Ovary (tissue), 9 donors: ENCODE data around the gene NEDD9. TPM values are rescaled to one million over a fixed set of nuclear protein-coding genes. Genes with fewer than 3 reads are reported as not detected.

Source experiments
- DNase-seq, 5 donors: peaks; one replicate each; pipeline ENCODE4 v3.0.0-alpha.2; 2019 to 2020
- H3K27ac ChIP-seq, 2 donors: fragments of 200-600 bp; one replicate each; pipeline versions ENCODE4 v1.5.1 to v1.8.0; 2019 to 2022
- H3K27me3 ChIP-seq: fragments of 200-600 bp; one replicate; pipeline ENCODE4 v1.8.0; 2022
- H3K36me3 ChIP-seq: fragments of 200-600 bp; sonication (generic); one replicate; pipeline ENCODE4 v1.5.1; 2019
- H3K4me1 ChIP-seq: one replicate; pipeline ENCODE4 v1.8.1; 2013; ENCODE audit warnings: mild to moderate bottlenecking, moderate library complexity; ENCODE audit not compliant: insufficient read depth
- H3K4me3 ChIP-seq: fragments of 200-600 bp; sonication (generic); one replicate; pipeline ENCODE4 v1.5.1; 2017
- H3K9me3 ChIP-seq, 2 donors: fragments of 200-600 bp in 1 of 2; sonication (generic) in 1 of 2; one replicate each; pipeline versions ENCODE4 v1.5.1 to v1.8.1; 2013 to 2019; ENCODE audit warnings: mild to moderate bottlenecking in 1 of 2, moderate library complexity in 1 of 2
- EP300 ChIP-seq: sonication (generic); formaldehyde crosslinking; IDR thresholded peaks from one replicate; pipeline ENCODE4 v1.6.1; 2017; ENCODE audit warnings: antibody characterized with exemption
- POLR2A ChIP-seq: fragments of 450-650 bp; IDR thresholded peaks from one replicate; pipeline ENCODE4 v1.6.1; 2017; ENCODE audit warnings: antibody characterized with exemption, mild to moderate bottlenecking, moderate library complexity
- WGBS, 3 donors: extraction: QIAGEN DNeasy Blood & Tissue Kit in 1 of 3; methylation state at CpG; one replicate each; pipeline versions ENCODE4 v1.1.5 to v1.1.7; 2013 to 2017; 5-methylcytosine and 5-hydroxymethylcytosine counted together
- intact Hi-C, 4 donors: fragments of 100-400 bp; cut with DNase I; formaldehyde crosslinking; loops; one replicate each; pipeline versions ENCODE4 v1.11.0 to v1.15.1; 2022 to 2023
- polyA plus RNA-seq, 2 donors: library from polyadenylated mRNA; stranded (reverse); fragments of 200-250 nt in 1 of 2; fragments of 350-450 nt in 1 of 2; fragmentation: Illumina TruSeq in 1 of 2; extraction: RNeasy Lipid Tissue Mini Kit (QIAGEN cat#74804) in 1 of 2; gene quantifications; one replicate each; pipeline ENCODE4 v1.2.3, GENCODE V29; 2013 to 2014
- total RNA-seq, 7 donors: library from RNA; depleted of rRNA in 2 of 7; stranded (reverse); fragments of >200 nt in 2 of 7; fragmentation: NEBNext Ultra II Directional in 3 of 7; extraction: Animal tissue kit (Norgen Biotek cat#: 25700) in 3 of 7; gene quantifications; one replicate each; pipeline versions ENCODE4 v1.1.0 to v1.2.4, GENCODE V29; 2016 to 2023
- TF ChIP-seq, protein P1 (sequence below), 3 donors: fragments of 450-650 bp in 2 of 3; fragments of 200-600 bp in 1 of 3; IDR thresholded peaks; one replicate each; pipeline versions ENCODE4 v1.5.1 to v1.8.0; 2016 to 2022; ENCODE audit warnings: antibody characterized with exemption in 3 of 3, mild to moderate bottlenecking in 1 of 3
- donor health status: DM: no; HTN: no; CAD: no; lungs with moderate emphysema.
- donor health status: DM: no; HTN: no; CAD: no.
- donor health status: Bipolar disorder and iron deficiency.
- donor health status: DM: yes; HTN: yes; CAD: no.
- donor health status: DM: no; HTN: no; CAD: no.
- donor health status: DM: yes; HTN: yes; CAD: no.

The NEDD9 gene
- total and polyA plus RNA-seq, 9 donors, result 5.0 to 49.4 (median 13.7) TPM

DNA sequence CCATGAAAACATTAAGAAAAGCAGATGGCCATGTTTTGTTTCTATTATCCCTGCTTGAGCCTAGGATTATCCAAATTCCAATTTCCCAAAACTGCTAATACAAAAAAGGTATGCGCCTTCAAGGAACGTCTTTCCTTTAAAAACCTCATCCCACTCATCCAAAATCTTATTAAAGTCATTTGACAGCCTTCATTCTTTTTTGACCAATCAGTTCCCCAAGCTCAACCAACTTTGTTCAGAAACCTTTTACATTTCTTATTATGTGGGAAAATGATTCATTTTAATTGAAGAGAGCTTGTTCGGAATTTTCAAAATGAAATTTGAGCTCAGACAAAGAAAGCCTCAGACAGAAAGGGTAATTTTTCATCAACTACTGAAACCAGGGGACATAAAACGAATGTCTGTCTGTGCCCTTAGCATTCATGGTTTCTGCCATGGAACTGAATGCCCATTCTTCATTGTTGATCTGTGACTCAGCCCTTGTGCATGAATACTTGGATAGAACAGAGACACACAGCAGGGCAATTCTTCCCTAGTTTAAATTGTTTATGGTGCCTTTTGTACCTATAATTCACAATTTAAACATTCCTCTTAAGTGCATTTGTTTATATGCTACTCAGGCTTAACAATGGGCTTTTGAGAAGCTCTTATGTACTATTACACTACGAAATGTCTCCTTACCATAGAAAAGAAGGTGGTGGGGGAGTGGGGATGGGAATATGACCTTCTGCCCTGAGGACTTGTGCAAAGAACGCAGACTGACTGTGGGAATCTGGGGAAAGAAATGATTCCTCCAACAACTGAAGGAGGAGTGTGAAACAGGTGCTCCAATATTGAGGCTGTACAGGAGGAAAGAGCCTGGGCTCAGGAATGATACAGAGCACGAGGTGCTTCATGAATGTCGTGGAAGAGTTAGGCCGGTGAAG is 71.2 kb downstream of the NEDD9 start:
- Histone ChIP-seq H3K4me3 (no peak overlapping the region), H3K4me1 (no peaks in the 10 kb centered on the region), H3K27ac (no peak overlapping the region), H3K9me3 (no peaks in the 10 kb centered on the region), H3K27me3 (no peaks in the 10 kb centered on the region), H3K36me3 (no peaks in the 10 kb centered on the region)
- intact Hi-C loops, result no loop called here
- TF ChIP-seq POLR2A (no peak), EP300 (no peak)
- TF ChIP-seq, protein P1, sequence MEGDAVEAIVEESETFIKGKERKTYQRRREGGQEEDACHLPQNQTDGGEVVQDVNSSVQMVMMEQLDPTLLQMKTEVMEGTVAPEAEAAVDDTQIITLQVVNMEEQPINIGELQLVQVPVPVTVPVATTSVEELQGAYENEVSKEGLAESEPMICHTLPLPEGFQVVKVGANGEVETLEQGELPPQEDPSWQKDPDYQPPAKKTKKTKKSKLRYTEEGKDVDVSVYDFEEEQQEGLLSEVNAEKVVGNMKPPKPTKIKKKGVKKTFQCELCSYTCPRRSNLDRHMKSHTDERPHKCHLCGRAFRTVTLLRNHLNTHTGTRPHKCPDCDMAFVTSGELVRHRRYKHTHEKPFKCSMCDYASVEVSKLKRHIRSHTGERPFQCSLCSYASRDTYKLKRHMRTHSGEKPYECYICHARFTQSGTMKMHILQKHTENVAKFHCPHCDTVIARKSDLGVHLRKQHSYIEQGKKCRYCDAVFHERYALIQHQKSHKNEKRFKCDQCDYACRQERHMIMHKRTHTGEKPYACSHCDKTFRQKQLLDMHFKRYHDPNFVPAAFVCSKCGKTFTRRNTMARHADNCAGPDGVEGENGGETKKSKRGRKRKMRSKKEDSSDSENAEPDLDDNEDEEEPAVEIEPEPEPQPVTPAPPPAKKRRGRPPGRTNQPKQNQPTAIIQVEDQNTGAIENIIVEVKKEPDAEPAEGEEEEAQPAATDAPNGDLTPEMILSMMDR (IDR thresholded peaks at IDR 0.05), result no peak
- DNase-seq, result no peak
- 87 to 88% (median 87%) methylated on average over 9 of the region's 9 CpGs for WGBS, 3 donors

DNA sequence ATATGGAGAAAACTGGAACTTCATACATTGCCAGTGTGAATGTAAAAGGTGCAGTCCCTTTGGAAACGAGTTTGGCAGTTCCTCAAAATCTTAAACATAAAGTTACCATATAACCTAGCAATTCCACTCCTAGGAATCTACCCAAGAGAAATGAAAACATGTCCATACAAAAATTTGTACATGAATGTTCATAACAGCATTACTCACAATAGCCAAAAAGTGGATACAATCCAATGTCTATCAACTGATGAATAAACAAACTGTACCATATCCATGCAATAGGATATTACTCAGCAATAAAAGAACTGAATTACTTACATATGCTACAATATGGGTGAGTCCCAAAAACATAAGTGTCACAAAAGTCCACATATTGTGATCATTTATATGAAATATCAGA is 72.3 kb downstream of the NEDD9 start:
- TF ChIP-seq, protein P1 (IDR thresholded peaks at IDR 0.05), result no peak
- TF ChIP-seq EP300, result no peak
- TF ChIP-seq POLR2A, result no peak
- no peak overlapping the region for H3K4me3 ChIP-seq
- no peaks in the 10 kb centered on the region for H3K36me3 ChIP-seq
- H3K4me1 ChIP-seq, result no peaks in the 10 kb centered on the region
- no peaks in the 10 kb centered on the region for H3K27me3 ChIP-seq
- WGBS, 3 donors, result 62 to 73% (median 70%) methylated on average over 1 of the region's 1 CpG
- intact Hi-C loops, result no loop called here
- H3K9me3 ChIP-seq, result no peaks in the 10 kb centered on the region
- no peak for DNase-seq
- no peak overlapping the region for H3K27ac ChIP-seq

DNA sequence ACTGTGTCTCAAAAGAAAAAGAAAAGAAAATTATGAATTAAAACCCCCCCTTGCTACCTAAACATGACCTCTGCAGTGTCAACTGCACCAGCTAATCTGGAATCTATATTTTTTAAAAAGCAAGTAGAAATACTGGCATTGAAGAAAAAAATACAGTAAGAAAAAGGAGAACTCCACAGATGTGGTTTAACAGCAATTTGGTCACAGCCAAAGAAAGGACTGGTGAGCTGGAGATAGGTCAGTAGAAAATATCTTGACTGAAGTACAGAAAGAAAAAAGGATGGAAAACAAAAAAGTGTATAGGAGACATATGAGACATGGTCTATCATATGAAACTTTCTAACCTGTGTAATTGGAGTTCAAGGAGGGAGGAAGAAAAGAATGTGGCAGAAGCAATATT is 76.9 kb downstream of the NEDD9 start:
- no peaks in the 10 kb centered on the region for H3K9me3 ChIP-seq
- H3K27ac ChIP-seq, result no peak overlapping the region
- no peak overlapping the region for H3K4me3 ChIP-seq
- no peak for DNase-seq
- H3K27me3 ChIP-seq, result no peaks in the 10 kb centered on the region
- no peaks in the 10 kb centered on the region for H3K4me1 ChIP-seq
- no peaks in the 10 kb centered on the region for H3K36me3 ChIP-seq
- TF ChIP-seq POLR2A, result no peak
- TF ChIP-seq EP300, result no peak
- TF ChIP-seq, protein P1 (IDR thresholded peaks at IDR 0.05), result no peak
- intact Hi-C loops, result no loop called here

DNA sequence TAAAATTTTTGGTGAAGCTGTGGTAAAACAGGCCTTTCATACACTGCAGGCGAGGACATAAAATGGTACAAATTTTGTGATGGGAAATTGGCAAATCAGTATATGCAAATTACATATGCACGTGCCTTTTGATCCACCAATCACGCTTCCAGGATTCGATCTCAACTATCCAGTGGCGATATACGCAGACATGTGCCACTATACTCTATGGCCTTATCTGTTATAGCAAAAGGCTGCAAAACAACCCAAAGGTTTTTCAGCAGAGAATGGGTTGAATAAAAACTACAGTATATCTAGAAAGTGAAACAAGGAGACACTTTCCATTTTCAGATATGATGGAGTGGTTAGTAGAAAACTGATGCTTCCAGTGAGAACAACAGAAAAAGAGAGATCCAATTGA is 79.0 kb downstream of the NEDD9 start:
- H3K27me3 ChIP-seq, result no peaks in the 10 kb centered on the region
- 97 to 98% (median 97%) methylated on average over 6 of the region's 6 CpGs for WGBS, 3 donors
- no peaks in the 10 kb centered on the region for H3K4me1 ChIP-seq
- DNase-seq, result no peak
- intact Hi-C loops, result no loop called here
- H3K4me3 ChIP-seq, result no peak overlapping the region
- H3K9me3 ChIP-seq, result no peaks in the 10 kb centered on the region
- H3K36me3 ChIP-seq, result no peaks in the 10 kb centered on the region
- no peak overlapping the region for H3K27ac ChIP-seq
- TF ChIP-seq EP300, result no peak
- TF ChIP-seq, protein P1 (IDR thresholded peaks at IDR 0.05), result no peak
- TF ChIP-seq POLR2A, result no peak
